Measurements from ENCODE around the gene SF3B2.
"Not testable (repeated sequence)": the region's sequence is repeated elsewhere in the genome, so short reads cannot be mapped to it uniquely, and the experiment has no call there.

DNA sequence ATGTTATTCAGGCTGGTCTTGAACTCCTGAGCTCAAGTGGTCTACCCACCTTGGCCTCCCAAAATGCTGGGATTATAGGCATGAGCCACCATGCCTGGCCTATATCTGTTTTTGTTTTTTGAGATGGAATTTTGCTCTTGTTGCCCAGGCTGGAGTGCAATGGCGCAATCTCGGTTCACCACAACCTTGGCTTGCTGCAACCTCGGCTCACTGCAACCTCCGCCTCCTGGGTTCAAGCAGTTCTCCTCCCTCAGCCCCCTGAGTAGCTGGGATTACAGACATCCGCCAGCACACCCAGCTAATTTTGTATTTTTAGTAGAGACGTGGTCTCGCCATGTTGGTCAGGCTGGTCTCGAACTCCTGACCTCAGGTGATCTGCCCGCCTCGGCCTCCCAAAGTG is 47.6 kb downstream of the SF3B2 start:
- TF ChIP-seq CTCF, POLR2AphosphoS5 (IDR thresholded peaks at IDR 0.05): not testable (repeated sequence)

Measured in upper lobe of left lung (tissue), 4 donors.